GM21367 (cell line): Measurements from ENCODE around the gene CAT.

ENCODE experiments used
- ATAC-seq: cut with Tn5 transposase; IDR thresholded peaks from one replicate; pipeline ENCODE4 v1.9.1; 2021; ENCODE audit not compliant: unreplicated experiment

CAT gene

DNA sequence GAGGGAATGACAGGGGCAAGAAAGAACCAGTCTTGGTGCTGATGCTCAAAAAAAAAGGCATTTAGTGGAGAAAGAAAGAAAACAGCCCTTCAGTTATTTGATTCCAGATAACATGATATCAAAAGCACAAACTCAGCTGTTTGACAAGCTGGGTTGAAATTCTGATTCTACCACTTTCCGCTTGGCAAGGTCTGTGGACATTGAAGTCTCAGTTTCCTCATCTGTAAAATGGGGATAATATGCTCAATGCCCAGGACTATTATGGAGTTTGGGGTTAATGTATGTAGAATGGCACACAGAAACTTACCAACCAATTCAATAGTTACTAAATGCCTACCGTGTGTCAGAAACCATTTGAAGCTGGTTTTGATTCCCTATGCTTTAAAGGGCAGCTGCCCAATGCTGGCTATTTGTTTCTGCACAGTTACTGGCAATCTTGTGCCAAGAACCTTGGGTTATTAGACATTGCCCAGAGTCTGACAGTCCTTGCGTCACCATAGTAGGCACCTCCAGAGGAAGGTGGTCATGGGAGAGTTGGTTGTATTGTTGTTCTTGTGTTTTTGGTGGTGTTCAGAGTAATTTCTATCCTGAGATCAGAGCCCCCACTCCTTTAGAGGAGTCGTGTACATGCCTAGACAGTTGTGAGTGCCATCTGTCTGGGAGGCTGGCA is 55.3 kb downstream of the CAT start:
- ATAC-seq: no peak

DNA sequence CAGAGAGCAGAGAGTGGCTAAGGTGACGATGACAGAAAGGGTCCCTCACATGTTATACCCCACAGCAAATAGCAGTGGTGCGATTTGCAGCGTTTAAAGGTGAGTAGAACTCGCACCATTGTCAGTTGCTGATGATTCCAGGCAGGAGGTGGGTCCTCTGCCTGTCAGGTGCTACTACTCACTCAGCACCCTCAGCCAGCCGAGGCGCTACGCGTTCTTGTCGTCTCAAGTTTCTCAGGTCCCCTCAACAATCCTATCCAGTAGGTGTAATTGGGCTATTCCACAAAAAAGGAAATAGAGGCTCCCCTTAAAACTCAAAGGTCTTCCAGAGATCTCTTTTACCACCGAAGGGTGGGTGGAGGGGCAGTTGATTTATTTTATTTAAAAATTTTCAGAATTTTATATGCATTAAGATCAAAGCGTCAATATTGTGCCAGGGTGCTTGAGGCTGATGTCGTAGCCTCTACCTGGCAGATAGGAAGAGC is 56.5 kb downstream of the CAT start:
- ATAC-seq: no peak

DNA sequence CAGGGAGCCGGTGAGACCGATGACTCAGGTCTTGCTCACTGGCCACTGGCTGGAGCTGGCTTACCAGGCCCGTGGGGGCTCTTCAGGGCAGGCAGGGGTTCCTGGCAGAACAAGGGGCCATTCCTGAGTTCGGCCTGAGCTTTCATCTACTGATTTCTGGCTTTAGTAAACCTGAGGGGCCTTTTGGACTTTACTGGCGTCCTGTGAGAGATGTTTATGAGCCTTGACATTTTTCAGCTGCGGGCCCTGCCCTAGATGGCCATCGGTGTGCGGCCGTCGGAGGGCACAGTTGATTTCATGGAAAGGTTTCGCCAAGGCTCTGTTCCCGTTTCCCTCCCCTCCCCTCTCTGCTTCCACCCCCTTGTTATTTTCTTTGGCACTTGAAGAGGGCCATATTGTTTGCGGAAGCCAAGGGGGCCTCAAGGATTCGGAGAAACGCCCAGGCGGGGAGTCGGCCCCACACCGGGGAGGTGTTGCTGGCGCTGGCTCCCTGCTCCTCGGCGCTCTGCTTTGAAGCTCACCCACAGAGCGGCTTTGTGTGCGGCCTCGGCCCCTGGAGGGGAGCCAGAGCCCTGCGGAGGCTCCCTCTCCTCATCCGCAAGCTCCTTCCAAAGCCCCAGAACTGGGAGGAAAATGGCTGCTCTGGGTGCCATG is 57.1 kb downstream of the CAT start:
- ATAC-seq: no peak

DNA sequence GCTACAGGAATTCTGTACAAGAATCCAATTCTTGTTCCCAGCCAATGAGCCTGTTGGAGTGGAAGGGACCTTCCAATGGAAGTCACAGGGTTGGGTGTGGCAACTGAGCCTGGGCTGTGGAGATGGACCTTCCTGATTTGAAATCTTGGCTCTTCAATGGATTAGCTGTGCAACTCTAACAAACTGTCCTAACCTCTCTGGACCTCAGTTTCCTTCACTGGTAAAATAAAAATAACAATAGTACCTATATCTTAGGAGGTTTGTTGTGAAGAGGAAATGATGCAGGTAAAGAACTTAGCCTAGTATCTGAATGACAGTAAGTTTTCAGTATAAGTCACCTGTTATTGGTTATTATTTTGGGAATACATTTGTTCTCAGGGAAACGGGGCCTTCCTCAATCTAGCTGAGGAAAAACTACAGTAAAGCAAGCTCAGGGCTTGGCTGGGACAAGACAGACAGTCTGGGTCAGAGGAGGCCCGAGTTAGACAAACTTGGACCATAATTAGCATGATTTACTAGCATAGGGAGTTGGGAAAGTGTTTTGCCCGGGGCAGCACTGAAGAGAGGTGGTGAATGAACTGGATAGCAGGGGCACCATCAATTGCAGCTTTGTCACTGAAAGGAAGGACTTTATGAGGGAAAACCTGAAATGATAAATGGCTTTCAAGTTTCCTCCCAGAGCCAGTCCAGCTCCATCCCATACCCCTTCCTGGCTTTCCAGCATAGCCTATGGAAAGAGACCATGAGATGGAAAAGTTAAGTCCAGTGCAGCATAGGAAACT is 61.2 kb downstream of the CAT start:
- no peak for ATAC-seq

DNA sequence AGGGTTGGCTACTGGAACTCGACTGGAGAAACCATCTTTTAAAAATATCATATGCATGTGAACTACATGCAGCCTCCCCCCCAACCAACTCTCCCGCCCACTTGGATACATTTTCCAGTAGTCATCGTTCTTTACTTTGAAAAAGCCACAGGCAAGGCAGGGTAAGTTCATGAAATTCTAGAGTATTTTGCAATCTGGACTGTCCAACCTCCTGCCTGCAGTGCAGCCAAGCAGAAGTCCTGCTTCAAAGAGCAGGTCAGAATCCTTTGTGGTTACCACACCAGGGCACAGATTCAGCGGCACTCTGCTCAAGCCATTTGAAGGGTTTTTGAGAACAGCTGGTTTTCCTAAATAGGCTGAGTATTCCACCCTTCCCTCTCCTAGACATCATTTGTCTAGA is 62.8 kb downstream of the CAT start:
- no peak for ATAC-seq

DNA sequence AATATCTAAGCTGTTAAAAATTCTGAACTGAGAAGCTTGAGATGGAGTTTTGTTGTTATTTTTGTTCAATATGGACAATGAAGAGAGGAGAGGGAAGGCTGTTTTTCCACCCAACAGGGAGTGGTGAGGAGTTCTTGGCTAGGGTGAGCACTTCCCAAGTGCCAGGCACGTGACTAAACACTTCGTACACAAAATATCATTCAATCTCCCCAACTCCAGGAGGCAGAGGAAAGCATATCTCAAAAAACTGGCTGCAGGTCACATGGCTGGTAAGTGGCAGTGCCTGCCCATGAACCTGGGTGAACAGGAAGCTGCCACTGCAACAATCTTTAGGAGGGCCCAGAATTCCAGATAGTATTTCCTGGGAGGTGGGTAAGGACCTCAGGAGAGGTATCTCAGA is 63.2 kb downstream of the CAT start:
- no peak for ATAC-seq

DNA sequence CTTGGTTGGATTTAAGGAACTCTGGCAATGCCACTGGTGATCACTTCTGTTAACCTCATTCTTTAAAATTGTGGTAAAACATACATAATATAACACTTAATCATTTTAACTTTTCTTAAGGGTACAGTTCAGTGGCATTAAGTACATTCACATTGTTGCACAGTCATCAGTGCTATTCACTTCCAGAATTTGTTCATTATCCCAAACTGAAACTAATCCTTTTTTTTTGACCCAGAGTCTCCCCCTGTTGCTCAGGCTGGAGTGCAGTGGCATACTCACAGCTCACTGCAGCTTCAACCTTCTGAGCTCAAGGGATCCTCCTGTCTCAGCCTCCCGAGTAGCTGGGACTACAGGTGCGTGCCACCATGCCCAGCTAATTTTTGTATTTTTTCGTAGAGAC is 64.2 kb downstream of the CAT start:
- ATAC-seq: no peak

DNA sequence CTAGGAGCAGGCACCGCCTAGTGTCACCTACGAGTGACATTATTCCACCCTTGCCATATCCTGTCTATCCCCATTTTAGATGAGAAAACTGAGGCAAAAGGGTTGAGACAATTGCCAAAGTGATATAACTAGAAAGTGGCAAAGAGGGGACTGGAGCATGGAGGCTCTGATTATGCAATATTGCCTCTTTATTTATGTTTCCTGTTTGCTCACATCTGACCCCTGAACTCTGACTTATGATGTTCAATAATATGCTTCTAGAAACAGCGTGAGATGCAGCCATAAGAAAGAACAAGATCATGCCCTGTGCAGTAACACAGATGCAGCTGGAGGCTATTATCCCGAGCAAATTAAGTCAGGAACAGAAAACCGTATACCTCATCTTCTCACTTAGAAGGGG is 67.1 kb downstream of the CAT start:
- ATAC-seq: no peak

DNA sequence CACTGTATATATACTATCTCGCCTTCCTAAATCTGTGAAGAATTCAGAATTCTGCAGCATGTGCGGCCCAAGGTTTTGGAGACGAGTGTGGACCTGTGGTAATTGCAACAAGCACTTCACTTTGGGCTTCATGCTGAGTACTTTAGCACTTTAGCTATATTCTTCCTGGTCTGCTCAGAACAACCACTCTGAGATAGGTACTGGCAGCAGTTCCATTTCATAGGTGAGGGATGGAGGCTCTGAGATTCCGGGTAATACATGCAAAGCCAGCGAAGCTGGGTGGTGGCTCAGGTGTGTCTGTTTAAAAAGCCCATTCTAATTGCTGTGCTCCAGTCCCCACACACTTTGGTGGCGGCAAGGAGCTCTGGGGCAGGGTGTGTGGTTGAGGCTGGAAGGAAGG is 68.4 kb downstream of the CAT start:
- no peak for ATAC-seq

DNA sequence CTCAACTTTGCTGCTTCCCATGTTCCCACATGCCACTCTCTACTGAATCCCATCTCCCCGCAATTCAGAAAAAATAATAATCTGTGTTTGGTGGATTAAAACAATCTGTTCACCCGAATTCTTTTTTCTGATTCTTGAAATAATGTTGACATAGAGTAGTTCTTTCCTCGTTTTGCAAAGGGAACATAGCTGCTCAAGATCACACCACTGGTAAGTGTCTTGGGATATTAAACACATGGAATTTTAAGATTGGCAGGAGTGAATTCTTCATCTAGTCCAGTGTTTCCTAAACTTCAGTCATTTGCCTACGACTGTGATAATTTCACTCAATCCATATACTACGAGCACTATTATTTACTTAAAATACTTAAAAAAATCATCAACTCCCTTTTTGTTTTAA is 68.9 kb downstream of the CAT start:
- no peak for ATAC-seq

DNA sequence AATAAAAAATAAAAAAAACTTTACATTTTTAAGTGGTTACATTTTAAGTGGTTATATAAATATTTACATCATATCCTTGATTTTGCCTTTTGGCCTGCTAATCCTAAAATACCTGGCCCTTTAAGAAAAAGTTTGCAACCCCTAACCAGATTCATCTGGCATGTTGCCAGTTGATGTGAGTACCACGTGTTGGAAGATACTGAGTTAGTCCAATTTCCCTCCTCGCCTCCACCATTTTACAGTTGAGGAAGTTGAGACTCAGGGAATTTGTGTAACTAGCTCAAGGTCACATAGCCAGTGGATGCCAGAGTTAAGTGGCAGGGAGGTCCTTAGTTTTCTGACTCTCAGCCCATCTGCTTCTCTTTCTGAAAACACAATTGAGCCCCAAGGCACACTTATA is 69.8 kb downstream of the CAT start:
- ATAC-seq: no peak

DNA sequence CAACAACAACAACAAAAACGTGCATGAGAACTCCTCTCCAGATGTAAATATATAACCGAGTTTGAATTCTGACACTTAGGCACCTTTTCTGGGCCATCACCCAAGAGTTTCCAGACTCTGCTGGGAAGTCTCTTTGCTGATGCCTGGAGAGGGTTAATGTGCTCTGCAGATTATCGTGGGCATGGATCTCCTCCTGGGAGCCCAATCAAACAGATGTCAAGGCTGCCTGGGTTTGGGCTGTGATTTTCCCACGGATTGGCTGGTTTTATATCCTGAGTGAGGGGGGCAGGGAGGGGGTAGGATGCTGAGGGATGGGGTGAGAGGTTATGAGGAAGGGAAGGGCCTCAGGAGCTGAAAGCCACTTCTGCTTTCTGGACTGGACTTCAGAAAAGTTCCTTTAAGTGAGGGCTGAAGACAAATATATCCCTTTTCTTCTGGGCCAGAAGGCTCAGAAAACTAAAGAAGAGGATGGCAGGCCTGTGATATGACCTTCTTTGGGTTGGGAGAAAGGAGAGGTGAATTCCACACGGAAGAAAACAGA is 70.7 kb downstream of the CAT start:
- ATAC-seq: no peak

DNA sequence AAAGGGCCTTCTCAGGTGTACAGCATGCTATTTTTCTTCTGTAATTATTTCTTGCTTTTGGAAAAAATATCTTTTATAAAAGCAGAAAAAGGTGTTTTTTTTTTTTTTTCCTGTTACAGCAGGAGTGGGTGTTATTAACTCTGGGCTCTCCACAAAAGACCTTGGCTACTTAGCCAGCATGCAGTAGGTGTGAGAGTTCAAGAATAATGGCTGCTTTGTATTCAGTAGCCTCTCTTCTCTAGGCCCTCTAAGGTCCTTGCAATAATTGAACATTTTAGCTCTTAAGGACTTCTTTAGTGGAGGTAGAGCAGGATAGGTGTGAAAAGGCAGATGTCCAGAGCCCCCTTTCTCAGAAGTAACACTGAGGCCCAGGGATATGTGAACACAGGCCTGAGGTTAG is 71.5 kb downstream of the CAT start:
- ATAC-seq: no peak

DNA sequence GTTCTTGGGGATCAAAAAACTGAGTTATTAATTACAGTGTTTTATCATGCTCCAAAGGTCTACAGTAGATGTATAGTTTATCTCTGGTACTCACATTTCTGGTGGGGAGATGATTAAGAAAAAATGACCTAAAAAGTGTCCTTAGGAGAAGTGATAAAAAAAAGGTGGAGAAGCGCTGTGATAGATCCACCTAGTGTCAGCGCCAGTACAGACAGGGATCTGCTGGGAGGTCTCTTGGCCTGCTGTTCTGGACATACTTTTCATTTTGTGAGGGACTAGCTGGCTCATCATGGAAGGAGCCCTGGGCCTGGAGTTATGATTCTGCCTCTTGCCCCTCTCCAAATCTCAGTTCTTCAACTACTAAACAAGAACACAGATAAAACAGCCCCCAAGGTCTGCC is 71.9 kb downstream of the CAT start:
- no peak for ATAC-seq

DNA sequence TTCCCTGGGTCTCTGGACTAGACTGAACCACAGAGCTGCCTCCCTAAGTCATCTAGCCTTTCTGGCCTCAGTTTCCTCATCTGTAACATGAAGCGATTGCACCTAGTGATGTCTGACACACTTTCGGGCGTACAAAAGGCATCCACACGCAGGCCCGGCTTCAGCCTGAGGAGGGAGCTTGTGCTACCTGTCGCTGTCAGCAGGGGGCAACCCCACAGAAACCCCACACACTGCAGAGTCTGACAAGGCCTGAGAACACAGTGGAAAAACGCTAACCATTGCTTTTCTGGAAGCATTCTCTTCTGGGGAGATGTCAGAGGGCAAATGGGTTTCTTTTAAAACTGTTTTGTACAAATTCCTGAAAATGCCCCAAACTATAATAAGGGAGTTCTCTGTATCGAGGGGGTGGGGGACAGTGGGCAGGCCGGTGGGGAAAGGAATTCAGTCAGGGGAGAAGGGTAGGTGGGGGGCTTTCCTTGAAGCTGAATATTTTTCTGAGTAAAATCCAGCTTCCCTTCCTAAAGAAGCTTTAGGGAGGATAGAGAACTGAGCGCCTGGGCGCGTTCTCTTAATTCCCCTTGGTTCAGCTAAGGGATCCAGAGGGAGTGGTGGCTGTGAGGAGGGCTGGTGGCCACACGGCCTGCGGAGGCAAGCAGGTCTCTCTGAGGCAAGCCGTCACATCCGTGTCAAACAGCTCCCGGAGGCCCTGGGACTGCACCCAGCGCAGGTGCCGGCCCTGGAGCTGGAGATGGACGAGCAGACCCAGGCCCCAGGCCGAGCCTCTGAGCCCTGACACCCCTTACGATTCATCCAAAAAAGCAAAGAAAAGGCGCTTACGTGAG is 74.3 kb downstream of the CAT start:
- ATAC-seq: peak; percentile 85

DNA sequence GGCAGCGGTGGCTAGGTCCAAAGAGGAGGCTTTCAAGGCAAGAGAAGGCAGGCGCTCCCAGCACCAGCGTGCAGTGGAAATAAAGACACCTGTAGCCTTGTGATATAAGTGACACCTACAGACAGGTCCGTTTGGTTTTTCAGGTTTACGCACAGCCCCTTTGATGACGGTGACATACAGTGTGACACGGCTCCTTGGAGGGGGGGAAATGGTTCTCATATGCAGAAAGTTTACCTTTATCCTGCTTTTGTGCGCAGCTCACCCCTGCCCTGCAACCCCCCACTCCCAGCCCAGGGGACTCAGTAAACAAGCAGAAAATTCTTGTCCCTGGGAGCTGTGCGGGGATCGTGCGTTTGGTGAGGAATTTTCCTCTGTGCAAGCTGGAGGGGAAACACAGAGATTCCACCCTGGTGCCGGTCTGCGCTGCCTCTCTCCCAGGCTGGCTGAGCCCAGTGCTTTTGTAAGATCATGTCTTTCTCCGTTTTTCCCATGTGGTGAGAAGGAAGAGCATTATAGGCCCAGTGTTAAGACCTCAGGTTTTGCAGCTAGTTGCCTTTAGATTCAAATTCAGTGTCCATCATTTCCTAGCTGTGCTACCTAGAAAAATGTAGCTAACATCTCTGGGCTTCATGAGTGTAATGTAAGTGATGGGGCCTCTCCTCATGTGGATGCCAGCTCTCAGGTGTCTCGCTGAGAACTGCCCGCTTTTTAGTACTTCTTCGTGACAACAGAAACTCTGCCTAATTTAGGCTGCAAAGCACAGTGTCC is 75.1 kb downstream of the CAT start, which contains the start of gene ELF5:
ELF5 (minus strand) TSS at position 113 of the 768 bp plus-strand sequence. CDS start 8,045 bp downstream, outside the sequence.
- ATAC-seq: no peak

DNA sequence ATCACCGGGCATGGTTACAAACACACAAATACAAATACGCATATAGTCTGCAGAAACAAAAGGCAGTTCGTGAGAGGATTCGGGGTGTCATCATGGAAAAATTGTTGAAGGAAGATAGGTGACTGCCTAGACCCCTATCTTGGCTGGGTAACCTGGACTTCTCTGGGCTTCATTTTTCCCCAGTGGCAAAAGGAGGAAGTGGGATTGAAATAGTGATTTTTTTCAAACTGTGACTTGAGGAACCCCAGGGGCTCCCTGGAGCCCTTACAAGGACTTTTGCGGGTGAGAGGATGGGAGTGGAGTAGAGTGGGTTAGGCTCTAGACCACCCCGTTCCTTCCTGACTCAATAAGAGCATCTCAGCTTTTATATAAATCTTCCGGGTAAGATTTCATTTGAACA is 75.9 kb downstream of the CAT start:
- ATAC-seq: no peak

DNA sequence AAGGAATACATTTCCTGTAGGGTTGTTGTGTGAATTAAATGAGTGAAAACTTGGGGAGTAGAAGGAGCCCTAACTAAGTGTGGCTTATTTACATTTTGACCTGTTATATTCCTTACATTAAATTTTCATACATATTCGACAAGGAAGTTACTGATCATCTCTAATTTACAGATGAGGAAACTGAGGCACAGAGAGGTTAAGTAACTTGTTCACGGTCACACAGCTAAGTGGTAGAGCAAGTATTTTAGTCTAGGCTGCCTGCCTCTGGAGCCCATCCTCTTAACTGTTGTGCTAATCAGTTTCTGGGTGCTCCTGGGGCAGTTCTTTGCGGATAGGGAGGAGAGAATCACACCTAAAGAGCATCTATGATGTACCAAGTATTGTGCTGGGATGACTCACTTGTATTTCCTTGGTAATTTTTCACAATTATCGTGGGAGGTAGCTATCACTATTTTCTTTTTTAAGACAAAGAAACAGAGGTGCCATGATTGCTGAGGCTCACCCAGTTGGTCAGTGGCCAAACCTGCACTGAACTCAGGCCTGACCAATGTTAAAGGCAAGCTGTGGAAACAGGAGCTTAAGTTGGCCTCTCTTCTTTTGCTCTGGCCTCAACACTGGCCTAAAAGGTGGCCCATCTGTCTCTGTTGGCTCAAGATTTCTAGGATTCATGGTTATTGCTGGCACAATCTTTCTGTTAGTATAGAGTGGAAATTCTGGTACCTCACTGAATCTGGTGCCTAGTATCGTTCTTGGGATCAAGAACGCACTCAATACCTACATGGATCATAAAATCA is 77.7 kb downstream of the CAT start:
- ATAC-seq: no peak

DNA sequence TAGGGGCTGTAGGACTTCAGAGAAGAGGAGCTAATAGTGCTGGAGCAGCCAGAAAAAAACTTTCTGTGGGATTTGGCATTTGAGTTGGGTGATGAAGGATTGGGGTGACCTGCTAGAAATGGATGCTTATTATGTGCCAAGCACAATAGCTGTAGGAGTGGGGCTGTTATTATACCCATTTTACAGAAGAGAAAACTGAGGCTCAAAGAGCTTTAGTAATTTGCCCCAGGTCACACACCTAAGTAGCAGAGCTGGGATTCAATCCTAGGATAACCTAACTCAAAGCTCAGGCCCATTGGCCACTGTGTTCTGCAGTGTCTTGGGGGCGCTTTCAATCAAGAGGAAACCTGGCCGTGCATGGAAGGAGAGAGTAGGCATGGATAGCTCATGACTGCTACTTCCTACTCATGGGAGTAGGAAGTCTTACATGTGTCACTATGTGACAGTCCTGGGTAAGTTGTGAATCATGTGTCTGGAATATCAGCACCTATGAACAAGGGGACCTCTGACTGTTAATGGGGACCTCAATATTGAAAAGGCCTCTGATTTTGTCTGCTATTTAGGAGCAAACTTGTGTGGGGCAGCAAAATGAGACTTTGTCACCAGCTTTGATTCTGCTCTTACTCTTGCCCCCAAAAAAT is 81.0 kb downstream of the CAT start:
- no peak for ATAC-seq
